Fibroblast of the aortic adventitia (primary cell): ENCODE results near the gene MCC. TPM values are rescaled to one million over a fixed set of nuclear protein-coding genes. Genes with fewer than 3 reads are reported as not detected.

Source experiments
- DNase-seq: peaks from one replicate; pipeline ENCODE4 v3.0.0-alpha.2; 2010; ENCODE audit warnings: low read depth
- H3K4me3 ChIP-seq: 2 replicates; pipeline ENCODE4 v1.5.1; 2011; ENCODE audit warnings: low read depth, mild to moderate bottlenecking, control low read depth, low read length, moderate library complexity
- total RNA-seq: library from RNA; depleted of rRNA; stranded (reverse); fragments of >200 nt; gene quantifications from 2 replicates; pipeline ENCODE4 v1.2.3, GENCODE V29; 2012; ENCODE audit warnings: low replicate concordance
- TF ChIP-seq, protein P1 (sequence below): IDR thresholded peaks from 2 replicates; pipeline ENCODE4 v1.5.1; 2011; ENCODE audit warnings: mild to moderate bottlenecking, low read length, control low read depth, inconsistent platforms; ENCODE audit not compliant: insufficient read depth

MCC gene
- total RNA-seq, 1 donor: 62.4 TPM

DNA sequence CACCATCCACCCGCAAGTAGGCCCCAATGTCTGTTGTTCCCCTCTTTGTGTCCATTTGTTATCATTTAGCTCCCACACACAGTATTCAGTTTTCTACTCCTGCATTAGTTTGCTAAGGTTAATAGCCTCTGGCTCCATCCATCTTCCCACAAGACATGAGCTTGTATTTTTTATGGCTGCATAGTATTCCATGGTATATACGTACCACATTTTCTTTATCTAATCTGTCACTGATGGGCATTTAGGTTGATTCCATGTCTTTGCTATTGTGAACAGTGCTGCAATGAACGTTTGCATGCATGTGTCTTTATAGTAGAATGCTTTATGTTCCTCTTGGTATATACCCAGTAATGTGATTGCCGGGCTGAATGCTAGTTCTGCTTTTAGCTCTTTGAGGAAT is 361.2 kb downstream of the MCC start:
- no peak for DNase-seq
- no peak overlapping the region for H3K4me3 ChIP-seq
- TF ChIP-seq, protein P1, sequence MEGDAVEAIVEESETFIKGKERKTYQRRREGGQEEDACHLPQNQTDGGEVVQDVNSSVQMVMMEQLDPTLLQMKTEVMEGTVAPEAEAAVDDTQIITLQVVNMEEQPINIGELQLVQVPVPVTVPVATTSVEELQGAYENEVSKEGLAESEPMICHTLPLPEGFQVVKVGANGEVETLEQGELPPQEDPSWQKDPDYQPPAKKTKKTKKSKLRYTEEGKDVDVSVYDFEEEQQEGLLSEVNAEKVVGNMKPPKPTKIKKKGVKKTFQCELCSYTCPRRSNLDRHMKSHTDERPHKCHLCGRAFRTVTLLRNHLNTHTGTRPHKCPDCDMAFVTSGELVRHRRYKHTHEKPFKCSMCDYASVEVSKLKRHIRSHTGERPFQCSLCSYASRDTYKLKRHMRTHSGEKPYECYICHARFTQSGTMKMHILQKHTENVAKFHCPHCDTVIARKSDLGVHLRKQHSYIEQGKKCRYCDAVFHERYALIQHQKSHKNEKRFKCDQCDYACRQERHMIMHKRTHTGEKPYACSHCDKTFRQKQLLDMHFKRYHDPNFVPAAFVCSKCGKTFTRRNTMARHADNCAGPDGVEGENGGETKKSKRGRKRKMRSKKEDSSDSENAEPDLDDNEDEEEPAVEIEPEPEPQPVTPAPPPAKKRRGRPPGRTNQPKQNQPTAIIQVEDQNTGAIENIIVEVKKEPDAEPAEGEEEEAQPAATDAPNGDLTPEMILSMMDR: no peak

DNA sequence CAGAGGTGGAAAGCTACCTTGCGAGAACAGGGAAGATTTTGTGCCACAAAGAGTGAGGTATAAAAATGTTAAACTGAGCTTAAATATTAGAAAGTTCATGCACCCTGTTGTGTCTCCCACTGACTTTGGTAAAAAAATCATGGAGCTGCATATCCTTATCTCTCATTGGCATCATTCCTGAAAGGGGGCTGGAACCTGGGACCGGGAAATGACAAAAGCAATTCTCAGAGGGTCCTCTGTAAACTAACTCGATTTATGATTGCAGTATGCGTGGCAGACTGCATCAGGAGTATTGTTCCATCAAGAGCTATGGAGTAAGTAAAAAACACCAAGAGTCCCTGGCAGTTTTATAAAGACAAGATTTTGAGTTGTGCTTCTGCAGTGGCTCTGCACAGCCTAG is 362.9 kb downstream of the MCC start:
- TF ChIP-seq, protein P1: no peak
- peak; percentile 48 for DNase-seq
- no peak overlapping the region for H3K4me3 ChIP-seq

DNA sequence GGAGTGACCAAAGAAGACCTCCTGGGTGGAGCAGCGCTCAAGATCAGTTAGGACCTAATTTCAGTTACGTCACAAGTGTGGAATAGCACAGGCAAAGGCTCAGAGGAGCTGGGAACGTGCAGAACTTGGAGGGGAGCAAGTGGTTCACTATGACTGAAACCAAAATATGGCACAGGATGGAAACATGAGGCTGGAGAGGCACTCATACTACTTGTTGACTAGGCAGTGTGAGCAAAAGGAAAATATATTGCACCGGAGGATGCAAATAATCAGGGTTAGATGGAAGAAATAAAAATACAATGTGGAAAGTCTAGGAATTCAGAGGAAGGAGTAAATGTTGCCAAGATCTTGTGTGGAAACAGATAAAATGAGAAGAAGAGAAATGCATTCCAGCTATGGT is 363.3 kb downstream of the MCC start:
- TF ChIP-seq, protein P1: no peak
- no peak overlapping the region for H3K4me3 ChIP-seq
- DNase-seq: peak; percentile 39

DNA sequence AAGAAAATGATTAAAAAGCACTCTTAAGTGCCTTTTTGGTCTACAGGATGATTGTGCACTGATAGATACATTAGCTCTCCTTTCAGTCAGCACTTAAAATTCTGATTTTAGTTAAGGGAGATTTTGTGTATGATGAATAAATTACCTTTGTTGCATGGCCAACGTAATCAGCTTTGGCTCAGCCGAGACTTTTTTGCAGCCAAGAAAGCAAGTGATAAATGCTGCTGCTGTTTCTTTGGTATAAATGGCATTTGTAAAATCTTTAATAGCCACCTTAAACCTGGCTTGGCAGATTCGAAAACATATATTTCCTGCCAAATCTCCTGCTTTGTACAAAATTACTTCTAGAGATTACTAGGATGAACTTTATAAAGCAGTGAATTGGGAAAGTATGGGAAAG is 364.0 kb downstream of the MCC start:
- DNase-seq: peak; percentile 31
- TF ChIP-seq, protein P1: no peak
- no peak overlapping the region for H3K4me3 ChIP-seq

GRCh38 chr5:113123618-113124017 is 364.6 kb downstream of the MCC start:
- TF ChIP-seq, protein P1: peak; percentile 14
- no peak for DNase-seq
- no peak overlapping the region for H3K4me3 ChIP-seq

GRCh38 chr5:113122053-113122452 is 366.2 kb downstream of the MCC start:
- TF ChIP-seq, protein P1: peak; percentile 24
- DNase-seq: peak; percentile 98
- no peak overlapping the region for H3K4me3 ChIP-seq

DNA sequence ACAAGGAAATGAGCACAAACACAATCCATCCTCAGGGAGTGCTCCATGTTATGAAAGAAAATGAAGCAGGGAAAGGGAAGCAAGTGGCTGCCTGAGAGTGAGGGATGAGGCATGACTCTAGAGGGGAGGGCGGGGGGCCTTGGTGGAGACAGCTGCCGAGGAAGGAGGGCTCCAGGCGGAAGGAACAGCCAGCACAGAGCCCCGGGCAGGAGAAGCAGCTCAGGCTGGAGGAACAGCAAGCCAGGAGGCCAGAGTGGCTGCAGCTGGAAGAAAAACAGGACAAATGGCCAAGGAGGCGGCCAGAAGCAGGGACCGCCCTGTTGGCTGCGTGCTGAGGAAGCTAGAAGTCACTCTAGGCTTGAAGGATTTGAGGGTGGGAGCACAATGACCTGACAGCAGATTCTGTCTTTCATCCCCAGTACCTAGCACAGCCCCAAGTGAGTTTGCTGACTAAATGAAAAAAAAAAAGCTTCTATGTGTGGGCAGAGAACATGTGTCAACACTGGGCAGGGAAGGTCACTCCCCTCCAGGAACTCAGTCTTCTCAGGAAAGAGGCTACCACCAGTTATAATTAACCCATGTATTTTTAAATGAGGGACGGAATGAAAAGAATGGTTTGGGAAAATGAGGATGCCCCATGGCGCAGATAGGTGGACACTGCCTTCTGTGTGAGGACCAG is 368.9 kb downstream of the MCC start:
- no peak overlapping the region for H3K4me3 ChIP-seq
- TF ChIP-seq, protein P1: no peak
- DNase-seq: peak; percentile 49
